Right atrium auricular region (tissue), 2 donors: ENCODE data around the gene DLEC1. TPM values are rescaled to one million over a fixed set of nuclear protein-coding genes. Genes with fewer than 3 reads are reported as not detected.
"Not testable (repeated sequence)": the region's sequence is repeated elsewhere in the genome, so short reads cannot be mapped to it uniquely, and the experiment has no call there.

Experiments
- DNase-seq: peaks from one replicate; pipeline ENCODE4 v3.0.0-alpha.2; 2019; ENCODE audit warnings: low spot score
- H3K27ac ChIP-seq, 2 donors: fragments of 200-600 bp; sonication (generic); 1 replicate in 1 of 2; 2 replicates in 1 of 2; pipeline ENCODE4 v1.5.1; 2016 to 2019
- H3K27me3 ChIP-seq, 2 donors: fragments of 200-600 bp; sonication (generic); one replicate each; pipeline versions ENCODE4 v1.5.1 to v1.6.0; 2017 to 2019
- H3K36me3 ChIP-seq: fragments of 200-600 bp; sonication (generic); one replicate; pipeline ENCODE4 v1.5.1; 2016
- H3K4me1 ChIP-seq, 2 donors: fragments of 200-600 bp; sonication (generic); one replicate each; pipeline versions ENCODE4 v1.5.1 to v1.6.0; 2017 to 2019
- H3K4me3 ChIP-seq, 2 donors: fragments of 200-600 bp; sonication (generic); 1 replicate in 1 of 2; 2 replicates in 1 of 2; pipeline ENCODE4 v1.5.1; 2017 to 2019; ENCODE audit warnings: mild to moderate bottlenecking in 1 of 2, moderate library complexity in 1 of 2
- H3K9me3 ChIP-seq, 2 donors: fragments of 200-600 bp; sonication (generic); one replicate each; pipeline ENCODE4 v1.5.1; 2019
- CTCF ChIP-seq, 2 donors: fragments of 200-600 bp; sonication (generic); IDR thresholded peaks; one replicate each; pipeline ENCODE4 v1.5.1; 2019; ENCODE audit warnings: antibody characterized with exemption in 2 of 2
- total RNA-seq, 2 donors: library from RNA; depleted of rRNA; stranded (reverse); fragments of >200 nt; gene quantifications; one replicate each; pipeline ENCODE4 v1.1.0, GENCODE V29; 2016

The DLEC1 gene
- total RNA-seq, 2 donors from 2014 or later: 0.22 to 0.35 TPM

GRCh38 chr3:38085311-38085942, 46.4 kb downstream of the DLEC1 start:
- Histone ChIP-seq H3K4me3 (no peak overlapping the region), H3K27me3 (no peaks in the 10 kb centered on the region), H3K9me3 (peaks cover 0 to 4% of the 10 kb centered on the region in 2 donors), H3K27ac (no peak overlapping the region), H3K36me3 (no peaks in the 10 kb centered on the region), H3K4me1 (no peaks in the 10 kb centered on the region)
- TF ChIP-seq CTCF (IDR thresholded peaks at IDR 0.05): no peak
- DNase-seq: no peak

DNA sequence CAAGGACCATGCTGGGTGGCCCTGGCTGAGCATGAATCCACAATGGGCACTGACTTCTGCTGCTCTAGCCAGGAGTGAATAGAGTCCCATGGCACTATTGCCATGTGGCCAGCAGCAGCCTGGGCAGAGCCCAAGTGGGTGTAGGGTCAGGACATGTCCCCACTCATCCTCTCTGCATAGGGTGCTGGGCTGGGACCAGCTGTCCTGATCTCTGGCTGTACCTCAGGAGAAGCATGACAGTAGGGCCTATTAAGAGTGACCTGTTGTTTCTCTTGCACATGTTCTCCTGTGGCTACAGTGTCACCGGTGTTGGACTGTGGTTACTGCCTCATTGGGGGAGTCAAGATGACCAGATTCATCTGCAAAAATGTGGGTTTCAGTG, 46.9 kb downstream of the DLEC1 start:
- H3K4me3 ChIP-seq: no peak overlapping the region
- H3K36me3 ChIP-seq: no peaks in the 10 kb centered on the region
- peaks cover 0 to 4% of the 10 kb centered on the region in 2 donors for H3K9me3 ChIP-seq
- no peak for DNase-seq
- no peaks in the 10 kb centered on the region for H3K27me3 ChIP-seq
- H3K27ac ChIP-seq: no peak overlapping the region
- H3K4me1 ChIP-seq: no peaks in the 10 kb centered on the region
- TF ChIP-seq CTCF (IDR thresholded peaks at IDR 0.05): no peak

DNA sequence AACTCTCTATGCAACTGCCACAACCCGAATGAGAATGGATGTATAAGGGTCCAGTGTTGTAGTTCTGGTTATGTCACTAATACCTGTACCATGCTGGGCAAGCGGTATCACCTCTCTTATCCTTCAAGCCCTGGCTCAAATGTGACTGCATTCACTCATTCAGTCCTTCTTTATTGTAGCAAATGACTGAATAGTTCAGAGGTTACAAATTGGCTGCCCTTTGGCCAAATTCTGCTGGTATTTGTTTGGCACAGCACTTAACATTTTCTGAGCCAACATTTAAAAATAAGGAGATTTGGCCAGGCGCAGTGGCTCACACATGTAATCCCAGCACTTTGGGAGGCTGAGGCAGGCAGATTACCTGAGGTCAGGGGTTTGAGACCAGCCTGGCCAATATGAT, 47.5 kb downstream of the DLEC1 start:
- no peaks in the 10 kb centered on the region for H3K27me3 ChIP-seq
- H3K4me1 ChIP-seq: no peaks in the 10 kb centered on the region
- H3K36me3 ChIP-seq: no peaks in the 10 kb centered on the region
- H3K27ac ChIP-seq: no peak overlapping the region
- DNase-seq: no peak
- no peak for TF ChIP-seq CTCF (IDR thresholded peaks at IDR 0.05)
- H3K4me3 ChIP-seq: no peak overlapping the region
- H3K9me3 ChIP-seq: peaks cover 0 to 4% of the 10 kb centered on the region in 2 donors

DNA sequence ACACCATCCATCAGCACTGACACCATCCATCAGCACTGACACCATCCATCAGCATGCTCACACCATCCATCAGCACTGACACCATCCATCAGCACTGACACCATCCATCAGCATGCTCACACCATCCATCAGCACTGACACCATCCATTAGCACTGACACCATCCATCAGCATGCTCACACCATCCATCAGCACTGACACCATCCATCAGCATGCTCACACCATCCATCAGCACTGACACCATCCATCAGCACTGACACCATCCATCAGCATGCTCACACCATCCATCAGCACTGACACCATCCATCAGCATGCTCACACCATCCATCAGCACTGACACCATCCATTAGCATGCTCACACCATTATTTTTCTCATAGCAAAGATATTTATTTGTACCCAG, 48.3 kb downstream of the DLEC1 start:
- not testable (repeated sequence) for H3K27ac ChIP-seq, H3K9me3 ChIP-seq, H3K36me3 ChIP-seq, H3K4me1 ChIP-seq, DNase-seq, H3K27me3 ChIP-seq, H3K4me3 ChIP-seq

- no peaks in the 10 kb centered on the region for H3K4me1 ChIP-seq
- no peak overlapping the region for H3K4me3 ChIP-seq
- H3K9me3 ChIP-seq: peaks cover 0 to 4% of the 10 kb centered on the region in 2 donors
- TF ChIP-seq CTCF (IDR thresholded peaks at IDR 0.05): no peak
- no peaks in the 10 kb centered on the region for H3K36me3 ChIP-seq
- DNase-seq: no peak
- H3K27me3 ChIP-seq: no peaks in the 10 kb centered on the region
- no peak overlapping the region for H3K27ac ChIP-seq
Observed at GRCh38 chr3:38088126-38089078, 49.4 kb downstream of the DLEC1 start.

GRCh38 chr3:38089163-38089562, 50.2 kb downstream of the DLEC1 start:
- no peak for TF ChIP-seq CTCF (IDR thresholded peaks at IDR 0.05)
- DNase-seq: no peak
- H3K4me1 ChIP-seq: no peaks in the 10 kb centered on the region
- no peak overlapping the region for H3K4me3 ChIP-seq
- no peaks in the 10 kb centered on the region for H3K27me3 ChIP-seq
- no peak overlapping the region for H3K27ac ChIP-seq
- peaks cover 0 to 2% of the 10 kb centered on the region in 2 donors for H3K9me3 ChIP-seq
- no peaks in the 10 kb centered on the region for H3K36me3 ChIP-seq
